Choroid plexus epithelial cell (primary cell): ENCODE measurements around the gene NAT9.

Experiments
- DNase-seq: peaks from one replicate; pipeline ENCODE4 v3.0.0-alpha.2; 2010; ENCODE audit warnings: low read depth
- H3K4me3 ChIP-seq: 2 replicates; pipeline ENCODE4 v1.5.1; 2011; ENCODE audit warnings: low read depth, mild to moderate bottlenecking, control low read depth, low read length, moderate library complexity
- CTCF ChIP-seq: conservative IDR thresholded peaks from 2 replicates; pipeline ENCODE4 v1.5.1; 2011; ENCODE audit warnings: low read depth, mild to moderate bottlenecking, control low read depth, inconsistent platforms, low read length, moderate library complexity

The NAT9 gene

GRCh38 chr17:74757931-74758847 lies 18.0 kb downstream of the NAT9 start:
- DNase-seq = peak; percentile 53
- H3K4me3 ChIP-seq = no peak overlapping the region
- no peak for TF ChIP-seq CTCF

GRCh38 chr17:74757502-74757901 lies 18.6 kb downstream of the NAT9 start:
- no peak for DNase-seq
- no peak for TF ChIP-seq CTCF
- no peak overlapping the region for H3K4me3 ChIP-seq

GRCh38 chr17:74756891-74757290 lies 19.3 kb downstream of the NAT9 start:
- TF ChIP-seq CTCF = no peak
- DNase-seq = no peak
- H3K4me3 ChIP-seq = no peak overlapping the region

GRCh38 chr17:74755533-74755932 lies 20.6 kb downstream of the NAT9 start:
- H3K4me3 ChIP-seq = no peak overlapping the region
- no peak for TF ChIP-seq CTCF
- DNase-seq = no peak

GRCh38 chr17:74754832-74755231 lies 21.3 kb downstream of the NAT9 start:
- no peak for DNase-seq
- no peak for TF ChIP-seq CTCF

GRCh38 chr17:74752822-74753401 lies 23.2 kb downstream of the NAT9 start:
- TF ChIP-seq CTCF = no peak

More at GRCh38 chr17:74754832-74755231, 21.3 kb downstream of the NAT9 start:
- no peak overlapping the region for H3K4me3 ChIP-seq

GRCh38 chr17:74752415-74752814 lies 23.7 kb downstream of the NAT9 start:
- no peak for TF ChIP-seq CTCF
- no peak overlapping the region for H3K4me3 ChIP-seq
- no peak for DNase-seq

More at GRCh38 chr17:74752822-74753401, 23.2 kb downstream of the NAT9 start:
- H3K4me3 ChIP-seq = no peak overlapping the region
- no peak for DNase-seq
